ENCODE measurements around the gene GABARAPL2. TPM values are rescaled to one million over a fixed set of nuclear protein-coding genes. Genes with fewer than 3 reads are reported as not detected.
"Not testable (repeated sequence)": the region's sequence is repeated elsewhere in the genome, so short reads cannot be mapped to it uniquely, and the experiment has no call there.

The GABARAPL2 gene
- polyA plus RNA-seq, 1 donor (not counting 4 experiments of a cell fraction or from before 2014, with no cell fraction given): 95.8 TPM

DNA sequence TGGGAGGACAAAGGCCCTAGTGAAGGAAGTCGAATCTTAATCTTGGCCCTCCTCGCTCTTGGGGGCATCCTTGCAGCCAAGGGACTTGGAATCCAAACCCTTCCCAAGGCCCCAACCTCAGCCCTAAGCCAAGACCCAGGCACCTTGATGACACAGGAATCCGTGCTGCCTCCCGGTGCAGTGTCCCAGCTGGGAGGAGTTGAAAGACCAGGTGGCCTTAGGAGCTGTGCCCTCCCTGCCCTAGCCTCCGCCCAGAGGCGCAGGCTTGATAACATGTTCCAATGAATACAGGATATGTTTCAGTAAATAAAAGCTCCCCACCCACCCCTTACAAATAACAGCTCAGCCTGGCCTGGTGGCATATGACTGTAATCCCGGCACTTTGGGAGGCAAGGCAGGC lies 30.3 kb upstream of the GABARAPL2 start, which contains the start of gene CHST5:
Gene CHST5, minus strand, starts transcription at position 208 of the 400 bp plus-strand sequence. CDS start 5,724 bp downstream, outside the sequence.
- Histone ChIP-seq H3K36me3 (ENCODE audit: control insufficient read depth in 2 of 2, extremely low read depth in 1 of 2, insufficient read depth in 2 of 2, low read length in 2 of 2) (no peaks in the 10 kb centered on the region), H3K4me1 (ENCODE audit: control insufficient read depth, extremely low read depth, insufficient read depth, low read length) (no peaks in the 10 kb centered on the region), H2AFZ (ENCODE audit: control insufficient read depth, low read length) (no peak within 1 kb of the TSS), H3K9me1 (ENCODE audit: control insufficient read depth, extremely low read depth, insufficient read depth, low read length) (no peaks in the 10 kb centered on the region), H3K9me3 (ENCODE audit: control insufficient read depth, low read depth, low read length) (no peaks in the 10 kb centered on the region), H3K4me2 (ENCODE audit: control insufficient read depth, extremely low read depth, insufficient read depth, low read depth, low read length) (no peak within 1 kb of the TSS), H3K9ac (ENCODE audit: control insufficient read depth, extremely low read depth, insufficient read depth, low read length) (no peak within 1 kb of the TSS), H3K27ac (ENCODE audit: control insufficient read depth, insufficient read depth, low read length) (no peak within 1 kb of the TSS), H3K27me3 (ENCODE audit: control insufficient read depth, extremely low read depth, insufficient read depth, low read length) (no peaks in the 10 kb centered on the region), H4K20me1 (ENCODE audit: control insufficient read depth, extremely low read depth, insufficient read depth, low read length) (no peaks in the 10 kb centered on the region), H3K79me2 (ENCODE audit: control insufficient read depth, insufficient read depth, low read length) (no peaks in the 10 kb centered on the region), H3K4me3 (ENCODE audit: control insufficient read depth in 2 of 3, extremely low read depth in 1 of 3, insufficient read depth in 2 of 3, low read depth in 1 of 3, low read length in 3 of 3) (no peak within 1 kb of the TSS)
- dilution Hi-C loops (cut with MboI; ENCODE audit: extremely low pct_ligation_motif_present, low sequenced_read_pairs): no loop called here
- no peak for TF ChIP-seq EZH2 (IDR thresholded peaks at IDR 0.05; ENCODE audit: low read length)
- TF ChIP-seq, protein P1, sequence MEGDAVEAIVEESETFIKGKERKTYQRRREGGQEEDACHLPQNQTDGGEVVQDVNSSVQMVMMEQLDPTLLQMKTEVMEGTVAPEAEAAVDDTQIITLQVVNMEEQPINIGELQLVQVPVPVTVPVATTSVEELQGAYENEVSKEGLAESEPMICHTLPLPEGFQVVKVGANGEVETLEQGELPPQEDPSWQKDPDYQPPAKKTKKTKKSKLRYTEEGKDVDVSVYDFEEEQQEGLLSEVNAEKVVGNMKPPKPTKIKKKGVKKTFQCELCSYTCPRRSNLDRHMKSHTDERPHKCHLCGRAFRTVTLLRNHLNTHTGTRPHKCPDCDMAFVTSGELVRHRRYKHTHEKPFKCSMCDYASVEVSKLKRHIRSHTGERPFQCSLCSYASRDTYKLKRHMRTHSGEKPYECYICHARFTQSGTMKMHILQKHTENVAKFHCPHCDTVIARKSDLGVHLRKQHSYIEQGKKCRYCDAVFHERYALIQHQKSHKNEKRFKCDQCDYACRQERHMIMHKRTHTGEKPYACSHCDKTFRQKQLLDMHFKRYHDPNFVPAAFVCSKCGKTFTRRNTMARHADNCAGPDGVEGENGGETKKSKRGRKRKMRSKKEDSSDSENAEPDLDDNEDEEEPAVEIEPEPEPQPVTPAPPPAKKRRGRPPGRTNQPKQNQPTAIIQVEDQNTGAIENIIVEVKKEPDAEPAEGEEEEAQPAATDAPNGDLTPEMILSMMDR (optimal IDR thresholded peaks at IDR 0.05 in 1 of 3, IDR thresholded peaks at IDR 0.05 in 1 of 3, conservative IDR thresholded peaks at IDR 0.05 in 1 of 3; ENCODE audit: extremely low read depth in 1 of 3, insufficient read depth in 2 of 3, low read length in 3 of 3): no peak
- DNase-seq (ENCODE audit: low read depth, low spot score) (no peak), FAIRE-seq (no peak)

DNA sequence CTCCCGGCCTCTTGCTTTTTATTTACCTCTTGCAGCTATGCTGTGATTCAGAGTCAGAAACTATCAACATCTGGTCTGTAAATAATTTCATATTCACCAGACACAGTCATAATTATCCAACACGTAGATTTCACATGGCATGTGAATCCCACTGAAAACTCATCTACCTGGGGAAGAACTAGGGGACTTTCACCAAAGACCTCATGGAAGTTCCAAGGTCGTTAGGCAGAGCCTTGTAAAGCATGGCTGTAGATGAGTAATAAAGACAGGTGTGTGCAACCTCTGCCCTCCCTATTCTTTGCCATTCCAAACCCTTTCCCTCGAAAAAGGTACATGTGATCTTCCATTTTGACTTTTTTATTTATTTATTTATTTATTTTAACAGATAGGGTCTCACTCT lies 28.4 kb upstream of the GABARAPL2 start:
- H3K9ac ChIP-seq (ENCODE audit: control insufficient read depth, extremely low read depth, insufficient read depth, low read length): no peak overlapping the region
- H3K4me3 ChIP-seq (ENCODE audit: control insufficient read depth in 2 of 3, extremely low read depth in 1 of 3, insufficient read depth in 2 of 3, low read depth in 1 of 3, low read length in 3 of 3): no peak overlapping the region
- no peaks in the 10 kb centered on the region for H3K9me3 ChIP-seq (ENCODE audit: control insufficient read depth, low read depth, low read length)
- H3K36me3 ChIP-seq (ENCODE audit: control insufficient read depth in 2 of 2, extremely low read depth in 1 of 2, insufficient read depth in 2 of 2, low read length in 2 of 2): no peaks in the 10 kb centered on the region
- no peaks in the 10 kb centered on the region for H3K9me1 ChIP-seq (ENCODE audit: control insufficient read depth, extremely low read depth, insufficient read depth, low read length)
- no peaks in the 10 kb centered on the region for H3K4me1 ChIP-seq (ENCODE audit: control insufficient read depth, extremely low read depth, insufficient read depth, low read length)
- H3K27me3 ChIP-seq (ENCODE audit: control insufficient read depth, extremely low read depth, insufficient read depth, low read length): no peaks in the 10 kb centered on the region
- dilution Hi-C loops (cut with MboI; ENCODE audit: extremely low pct_ligation_motif_present, low sequenced_read_pairs): no loop called here
- H3K79me2 ChIP-seq (ENCODE audit: control insufficient read depth, insufficient read depth, low read length): no peaks in the 10 kb centered on the region
- H2AFZ ChIP-seq (ENCODE audit: control insufficient read depth, low read length): no peak overlapping the region
- no peak for FAIRE-seq
- no peak overlapping the region for H3K4me2 ChIP-seq (ENCODE audit: control insufficient read depth, extremely low read depth, insufficient read depth, low read depth, low read length)
- DNase-seq (ENCODE audit: low read depth, low spot score): no peak
- no peak for TF ChIP-seq EZH2 (IDR thresholded peaks at IDR 0.05; ENCODE audit: low read length)
- TF ChIP-seq, protein P1 (optimal IDR thresholded peaks at IDR 0.05 in 1 of 3, IDR thresholded peaks at IDR 0.05 in 1 of 3, conservative IDR thresholded peaks at IDR 0.05 in 1 of 3; ENCODE audit: extremely low read depth in 1 of 3, insufficient read depth in 2 of 3, low read length in 3 of 3): no peak
- H4K20me1 ChIP-seq (ENCODE audit: control insufficient read depth, extremely low read depth, insufficient read depth, low read length): no peaks in the 10 kb centered on the region
- H3K27ac ChIP-seq (ENCODE audit: control insufficient read depth, insufficient read depth, low read length): no peak overlapping the region

DNA sequence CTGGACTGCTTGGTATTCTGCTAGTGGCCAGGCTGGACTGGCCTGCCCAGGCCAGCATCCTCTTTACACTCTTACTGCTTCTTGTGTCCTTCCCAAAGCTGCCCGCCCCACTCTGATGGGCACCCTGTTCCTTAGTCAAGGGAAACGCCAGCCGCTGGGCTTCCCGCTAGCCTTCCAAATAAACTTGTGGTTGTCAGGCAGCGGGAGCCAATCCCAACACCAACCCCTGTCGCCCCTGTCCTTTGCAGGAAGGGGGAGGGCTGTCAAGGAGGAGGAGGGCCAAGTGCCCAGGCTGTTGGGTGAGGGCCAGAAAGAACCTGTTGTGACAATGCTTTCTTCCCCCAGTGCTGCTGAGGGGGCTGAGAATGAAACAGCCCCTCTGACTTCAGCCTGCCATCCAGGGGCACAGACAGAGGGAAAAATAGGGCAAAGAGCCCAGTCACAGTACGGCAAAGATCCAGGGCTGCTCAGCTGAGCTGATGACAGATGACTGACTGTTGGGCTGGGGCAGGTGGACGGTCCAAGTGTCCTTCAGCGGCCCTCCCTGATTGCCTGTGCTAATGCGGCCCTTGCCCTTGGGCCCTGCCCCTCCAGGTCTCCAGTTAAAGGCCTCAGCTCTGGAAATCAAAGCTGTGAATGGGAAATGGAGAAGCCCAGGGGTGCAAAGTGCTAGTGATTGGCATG lies 27.2 kb upstream of the GABARAPL2 start:
- H3K9me1 ChIP-seq (ENCODE audit: control insufficient read depth, extremely low read depth, insufficient read depth, low read length); H3K9me3 ChIP-seq (ENCODE audit: control insufficient read depth, low read depth, low read length); H3K27ac ChIP-seq (ENCODE audit: control insufficient read depth, insufficient read depth, low read length); H3K36me3 ChIP-seq (ENCODE audit: control insufficient read depth in 2 of 2, extremely low read depth in 1 of 2, insufficient read depth in 2 of 2, low read length in 2 of 2); H3K4me3 ChIP-seq (ENCODE audit: control insufficient read depth in 2 of 3, extremely low read depth in 1 of 3, insufficient read depth in 2 of 3, low read depth in 1 of 3, low read length in 3 of 3); DNase-seq (ENCODE audit: low read depth, low spot score); FAIRE-seq; H3K4me1 ChIP-seq (ENCODE audit: control insufficient read depth, extremely low read depth, insufficient read depth, low read length); dilution Hi-C loops (cut with MboI; ENCODE audit: extremely low pct_ligation_motif_present, low sequenced_read_pairs); H4K20me1 ChIP-seq (ENCODE audit: control insufficient read depth, extremely low read depth, insufficient read depth, low read length); H3K79me2 ChIP-seq (ENCODE audit: control insufficient read depth, insufficient read depth, low read length); H3K27me3 ChIP-seq (ENCODE audit: control insufficient read depth, extremely low read depth, insufficient read depth, low read length); H2AFZ ChIP-seq (ENCODE audit: control insufficient read depth, low read length); H3K9ac ChIP-seq (ENCODE audit: control insufficient read depth, extremely low read depth, insufficient read depth, low read length); H3K4me2 ChIP-seq (ENCODE audit: control insufficient read depth, extremely low read depth, insufficient read depth, low read depth, low read length): not testable (repeated sequence)

All from keratinocyte (primary cell).